Endodermal cell (in vitro differentiated cells): ENCODE data around the gene NID2. TPM values are rescaled to one million over a fixed set of nuclear protein-coding genes. Genes with fewer than 3 reads are reported as not detected.

Experiments used
- DNase-seq: peaks from one replicate; pipeline ENCODE4 v3.0.0-alpha.2; 2017
- H3K27ac ChIP-seq: 2 replicates; pipeline ENCODE4 v1.5.1; 2013; ENCODE audit warnings: mild to moderate bottlenecking, low read depth, low read length, moderate library complexity
- H3K27me3 ChIP-seq: 2 replicates; pipeline ENCODE4 v1.6.1; 2013; ENCODE audit warnings: mild to moderate bottlenecking, low read length, moderate library complexity; ENCODE audit not compliant: insufficient read depth, control insufficient read depth, poor library complexity, severe bottlenecking
- H3K36me3 ChIP-seq: 2 replicates; pipeline ENCODE4 v1.7.0; 2013; ENCODE audit warnings: mild to moderate bottlenecking, low read length, moderate library complexity; ENCODE audit not compliant: control insufficient read depth, insufficient read depth
- H3K4me1 ChIP-seq: one replicate; pipeline ENCODE4 v1.7.0; 2013; ENCODE audit warnings: low read length; ENCODE audit not compliant: control insufficient read depth, insufficient read depth
- H3K4me3 ChIP-seq: 2 replicates; pipeline ENCODE4 v1.5.1; 2013; ENCODE audit warnings: mild to moderate bottlenecking, low read length, moderate library complexity
- H3K9ac ChIP-seq: 2 replicates; pipeline ENCODE4 v1.6.1; 2013; ENCODE audit warnings: mild to moderate bottlenecking, low read length, moderate library complexity; ENCODE audit not compliant: poor library complexity, severe bottlenecking; ENCODE audit errors: extremely low read depth
- H3K9me3 ChIP-seq: 2 replicates; pipeline ENCODE4 v1.6.1; 2013; ENCODE audit warnings: mild to moderate bottlenecking, low read length, moderate library complexity; ENCODE audit not compliant: control insufficient read depth
- H3K27ac Mint-ChIP-seq: 2 replicates; pipeline ENCODE4 v1.8.0; 2020; ENCODE audit warnings: mixed read lengths
- H3K27me3 Mint-ChIP-seq: 2 replicates; pipeline ENCODE4 v1.8.0; 2021; ENCODE audit warnings: mild to moderate bottlenecking, mixed read lengths; ENCODE audit not compliant: insufficient read depth
- H3K36me3 Mint-ChIP-seq: 2 replicates; pipeline ENCODE4 v1.8.0; 2020; ENCODE audit warnings: low read depth, mixed read lengths
- H3K4me1 Mint-ChIP-seq: 2 replicates; pipeline ENCODE4 v1.8.0; 2020; ENCODE audit warnings: mixed read lengths
- H3K4me3 Mint-ChIP-seq: 2 replicates; pipeline ENCODE4 v1.8.0; 2020; ENCODE audit warnings: mild to moderate bottlenecking, moderate library complexity, mixed read lengths
- H3K9me3 Mint-ChIP-seq: 2 replicates; pipeline ENCODE4 v1.8.0; 2020; ENCODE audit warnings: mild to moderate bottlenecking, mixed read lengths
- WGBS, 2 experiments: methylation state at CpG; one replicate each; pipeline versions ENCODE4 v1.1.5 to v1.1.7; 2013; ENCODE audit warnings: missing lambda C conversion rate in 2 of 2, mixed read lengths in 1 of 2; ENCODE audit not compliant: insufficient coverage in 1 of 2, insufficient read length in 1 of 2; 5-methylcytosine and 5-hydroxymethylcytosine counted together
- total RNA-seq, 2 donors: library from RNA; stranded (reverse); fragmentation: NEBNext Ultra II Directional in 1 of 2; extraction: Animal tissue kit (Norgen Biotek cat#: 25700) in 1 of 2; gene quantifications; 2 replicates in 1 of 2; 3 replicates in 1 of 2; pipeline ENCODE4 v1.2.1, GENCODE V29; 2021
- TF ChIP-seq, protein P1 (sequence below): fragments of 200-600 bp; sonication (generic); conservative IDR thresholded peaks from 2 replicates; pipeline ENCODE4 v1.5.0; 2021; ENCODE audit warnings: antibody characterized with exemption, mild to moderate bottlenecking

NID2 gene
- total RNA-seq, 2 donors from 2014 or later, result 1.7 to 2.9 TPM

DNA sequence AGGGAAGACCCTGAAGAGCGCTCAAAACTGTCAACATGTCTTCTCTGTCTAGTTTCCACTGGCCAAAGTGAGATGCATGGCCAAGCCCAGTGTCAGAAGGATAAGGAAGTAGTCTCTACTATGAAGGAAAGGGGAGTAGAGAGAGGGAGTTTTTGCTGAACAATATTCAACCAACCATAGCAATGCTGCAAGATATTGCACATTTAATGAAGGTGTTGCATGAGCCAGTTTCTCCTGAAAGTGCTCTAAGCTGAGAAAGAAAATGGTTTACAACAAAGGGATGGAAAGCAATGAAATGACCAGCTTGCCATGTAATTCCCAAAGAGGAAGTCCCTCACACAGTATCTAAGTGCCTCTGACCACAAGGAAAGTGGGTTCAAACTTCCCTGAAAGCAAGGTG lies 40.0 kb upstream of the NID2 start:
- no peaks in the 10 kb centered on the region for H3K36me3 Mint-ChIP-seq
- TF ChIP-seq, protein P1, sequence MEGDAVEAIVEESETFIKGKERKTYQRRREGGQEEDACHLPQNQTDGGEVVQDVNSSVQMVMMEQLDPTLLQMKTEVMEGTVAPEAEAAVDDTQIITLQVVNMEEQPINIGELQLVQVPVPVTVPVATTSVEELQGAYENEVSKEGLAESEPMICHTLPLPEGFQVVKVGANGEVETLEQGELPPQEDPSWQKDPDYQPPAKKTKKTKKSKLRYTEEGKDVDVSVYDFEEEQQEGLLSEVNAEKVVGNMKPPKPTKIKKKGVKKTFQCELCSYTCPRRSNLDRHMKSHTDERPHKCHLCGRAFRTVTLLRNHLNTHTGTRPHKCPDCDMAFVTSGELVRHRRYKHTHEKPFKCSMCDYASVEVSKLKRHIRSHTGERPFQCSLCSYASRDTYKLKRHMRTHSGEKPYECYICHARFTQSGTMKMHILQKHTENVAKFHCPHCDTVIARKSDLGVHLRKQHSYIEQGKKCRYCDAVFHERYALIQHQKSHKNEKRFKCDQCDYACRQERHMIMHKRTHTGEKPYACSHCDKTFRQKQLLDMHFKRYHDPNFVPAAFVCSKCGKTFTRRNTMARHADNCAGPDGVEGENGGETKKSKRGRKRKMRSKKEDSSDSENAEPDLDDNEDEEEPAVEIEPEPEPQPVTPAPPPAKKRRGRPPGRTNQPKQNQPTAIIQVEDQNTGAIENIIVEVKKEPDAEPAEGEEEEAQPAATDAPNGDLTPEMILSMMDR, result no peak
- DNase-seq, result no peak
- H3K4me1 Mint-ChIP-seq, result no peaks in the 10 kb centered on the region
- no peaks in the 10 kb centered on the region for H3K27me3 Mint-ChIP-seq
- WGBS, 2 experiments, result 88 to 89% methylated on average over 1 of the region's 1 CpG
- no peaks in the 10 kb centered on the region for H3K9me3 Mint-ChIP-seq
- H3K27ac ChIP-seq, result no peak overlapping the region
- no peaks in the 10 kb centered on the region for H3K4me1 ChIP-seq
- H3K27ac Mint-ChIP-seq, result no peak overlapping the region
- no peak overlapping the region for H3K4me3 Mint-ChIP-seq
- H3K27me3 ChIP-seq, result no peaks in the 10 kb centered on the region
- H3K36me3 ChIP-seq, result no peaks in the 10 kb centered on the region
- H3K9ac ChIP-seq, result no peak overlapping the region
- no peak overlapping the region for H3K4me3 ChIP-seq
- no peaks in the 10 kb centered on the region for H3K9me3 ChIP-seq

DNA sequence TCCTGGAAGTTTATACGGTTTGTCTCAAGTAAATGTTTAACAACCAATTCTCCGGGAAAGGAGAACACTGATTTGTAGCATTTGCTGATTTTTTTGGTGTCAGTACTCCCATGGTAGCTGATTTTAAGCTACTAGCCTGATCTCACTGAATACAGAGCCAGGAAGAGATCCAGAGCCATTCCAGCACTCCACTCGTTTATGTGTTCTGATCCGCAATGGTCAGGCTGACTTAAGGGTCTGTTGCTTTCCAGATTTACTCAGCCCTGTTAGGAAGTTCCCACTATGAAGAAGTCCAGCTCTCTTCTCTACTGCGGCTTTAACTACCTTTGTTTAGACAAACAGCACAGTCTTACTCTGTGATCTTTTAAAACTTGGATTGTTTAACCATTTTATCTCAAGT lies 38.0 kb upstream of the NID2 start:
- Mint-ChIP-seq H3K9me3 (no peaks in the 10 kb centered on the region), H3K27me3 (no peaks in the 10 kb centered on the region), H3K4me1 (peaks cover 5% of the 10 kb centered on the region), H3K4me3 (no peak overlapping the region), H3K36me3 (no peaks in the 10 kb centered on the region), H3K27ac (no peak overlapping the region)
- no peaks in the 10 kb centered on the region for H3K36me3 ChIP-seq
- H3K9ac ChIP-seq, result no peak overlapping the region
- H3K9me3 ChIP-seq, result no peaks in the 10 kb centered on the region
- TF ChIP-seq, protein P1, result no peak
- DNase-seq, result no peak
- H3K4me1 ChIP-seq, result no peaks in the 10 kb centered on the region
- H3K27ac ChIP-seq, result no peak overlapping the region
- WGBS, 2 experiments, result 85 to 88% methylated on average over 4 to 5 of the region's 5 CpGs
- no peak overlapping the region for H3K4me3 ChIP-seq
- no peaks in the 10 kb centered on the region for H3K27me3 ChIP-seq

DNA sequence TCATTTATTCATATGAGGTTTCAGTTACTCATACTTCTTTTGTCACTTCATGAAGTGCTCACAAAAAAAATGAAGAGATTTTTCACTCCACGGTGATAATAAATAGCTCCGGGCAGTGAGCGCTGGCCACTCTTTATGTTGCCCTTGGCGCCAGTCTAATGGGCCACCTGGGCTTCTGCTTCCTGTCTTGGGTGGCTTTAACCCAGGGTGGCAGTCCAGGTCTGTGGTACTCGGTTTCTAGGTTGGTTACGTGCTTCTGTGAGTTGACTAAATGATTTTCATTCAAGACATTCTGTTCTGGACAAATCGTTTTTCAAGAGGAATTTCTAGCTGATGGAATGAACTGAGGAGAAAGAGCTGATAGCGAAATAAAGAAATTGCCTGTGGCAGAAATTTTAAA lies 34.6 kb upstream of the NID2 start:
- H3K27ac Mint-ChIP-seq, result no peak overlapping the region
- Histone ChIP-seq H3K9ac (no peak overlapping the region), H3K36me3 (no peaks in the 10 kb centered on the region), H3K27me3 (no peaks in the 10 kb centered on the region), H3K27ac (no peak overlapping the region), H3K9me3 (no peaks in the 10 kb centered on the region), H3K4me1 (no peaks in the 10 kb centered on the region), H3K4me3 (no peak overlapping the region)
- H3K4me3 Mint-ChIP-seq, result no peak overlapping the region
- DNase-seq, result no peak
- H3K4me1 Mint-ChIP-seq, result peaks cover 14% of the 10 kb centered on the region
- WGBS, 2 experiments, result 92 to 100% methylated on average over 5 to 8 of the region's 8 CpGs
- TF ChIP-seq, protein P1, result no peak
- H3K36me3 Mint-ChIP-seq, result no peaks in the 10 kb centered on the region
- H3K27me3 Mint-ChIP-seq, result no peaks in the 10 kb centered on the region
- H3K9me3 Mint-ChIP-seq, result no peaks in the 10 kb centered on the region
